ENCODE results near the gene ZCCHC24. TPM values are rescaled to one million over a fixed set of nuclear protein-coding genes. Genes with fewer than 3 reads are reported as not detected.
A peak's percentile ranks its signal among the peaks of the same experiment; 100 is the strongest.

The ZCCHC24 gene
- total and polyA plus RNA-seq, 5 donors from 2014 or later, result 0.25 to 1.8 (median 0.76) TPM

DNA sequence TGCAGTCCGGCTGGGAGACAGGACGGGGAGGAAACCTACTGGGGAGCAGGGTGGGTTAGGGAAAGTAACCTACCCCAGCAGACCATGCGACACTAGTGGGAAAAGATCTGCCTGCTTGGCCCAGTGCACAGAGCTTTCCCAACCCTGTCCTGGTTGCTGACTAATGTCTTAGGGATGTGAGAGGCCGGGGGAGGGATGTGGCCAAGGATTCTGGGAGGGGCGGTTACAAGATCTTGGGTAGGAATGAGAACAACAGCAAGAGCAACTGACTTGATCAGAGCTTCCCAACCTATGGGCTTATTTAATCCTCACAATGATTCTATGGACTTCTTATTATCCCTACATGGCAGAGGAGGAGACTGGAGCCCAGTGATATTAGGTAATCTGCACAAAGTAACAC is 42.9 kb upstream of the ZCCHC24 start:
- peaks cover 6% of the 10 kb centered on the region for H3K27me3 Mint-ChIP-seq
- Histone ChIP-seq H3K27ac (ENCODE audit: insufficient read depth, low read length, poor library complexity, severe bottlenecking) (no peak overlapping the region), H3K36me3 (ENCODE audit: control insufficient read depth, insufficient read depth, low read length) (no peaks in the 10 kb centered on the region), H3K27me3 (ENCODE audit: control insufficient read depth, insufficient read depth, low read length) (no peaks in the 10 kb centered on the region), H3K9me3 (ENCODE audit: control insufficient read depth in 2 of 2, low read length in 2 of 2) (no peaks in the 10 kb centered on the region), H3K4me1 (ENCODE audit: control insufficient read depth, insufficient read depth, low read length, poor library complexity, severe bottlenecking) (no peaks in the 10 kb centered on the region), H3K4me3 (ENCODE audit: low read depth, low read length) (no peak overlapping the region)
- DNase-seq (no peak), ATAC-seq (ENCODE audit: low read depth in 2 of 2) (no peak)
- H3K27ac Mint-ChIP-seq, result no peak overlapping the region
- no peaks in the 10 kb centered on the region for H3K36me3 Mint-ChIP-seq
- no peak overlapping the region for H3K4me3 Mint-ChIP-seq
- no peaks in the 10 kb centered on the region for H3K9me3 Mint-ChIP-seq
- H3K4me1 Mint-ChIP-seq, result no peaks in the 10 kb centered on the region

- H3K27me3 Mint-ChIP-seq, result peaks cover 6% of the 10 kb centered on the region
- ATAC-seq (ENCODE audit: low read depth in 2 of 2), result peak in 1 of 2 donors; percentile 41
Measured at GRCh38 chr10:79487296-79488194, 42.1 kb upstream of the ZCCHC24 start.

DNA sequence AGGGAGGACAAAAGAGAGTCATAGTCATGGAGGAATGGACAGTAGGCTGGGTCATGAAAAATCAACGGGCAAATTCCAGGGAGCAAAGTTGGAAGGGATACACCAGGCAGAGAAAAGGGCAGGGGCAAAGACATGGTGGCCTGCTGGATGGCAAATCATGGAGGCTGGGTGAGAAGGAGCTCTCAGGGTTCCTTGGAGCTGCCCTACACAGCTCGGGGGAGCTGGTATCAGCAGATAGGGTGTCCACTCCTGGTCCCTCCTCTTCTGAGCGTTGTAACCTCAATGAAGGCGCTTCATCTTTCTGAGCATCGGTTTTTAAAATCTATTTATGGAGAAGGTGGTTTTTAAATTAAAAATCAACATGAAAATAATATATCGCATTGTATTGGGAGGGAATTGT is 39.1 kb upstream of the ZCCHC24 start:
- Mint-ChIP-seq H3K27me3 (peaks cover 19% of the 10 kb centered on the region), H3K27ac (no peak overlapping the region), H3K9me3 (no peaks in the 10 kb centered on the region), H3K4me3 (no peak overlapping the region), H3K4me1 (no peaks in the 10 kb centered on the region), H3K36me3 (no peaks in the 10 kb centered on the region)
- H3K4me1 ChIP-seq (ENCODE audit: control insufficient read depth, insufficient read depth, low read length, poor library complexity, severe bottlenecking), result no peaks in the 10 kb centered on the region
- ATAC-seq (ENCODE audit: low read depth in 2 of 2) (no peak), DNase-seq (no peak)
- H3K4me3 ChIP-seq (ENCODE audit: low read depth, low read length), result no peak overlapping the region
- H3K36me3 ChIP-seq (ENCODE audit: control insufficient read depth, insufficient read depth, low read length), result no peaks in the 10 kb centered on the region
- H3K27me3 ChIP-seq (ENCODE audit: control insufficient read depth, insufficient read depth, low read length), result peaks cover 8% of the 10 kb centered on the region
- H3K9me3 ChIP-seq (ENCODE audit: control insufficient read depth in 2 of 2, low read length in 2 of 2), result no peaks in the 10 kb centered on the region
- H3K27ac ChIP-seq (ENCODE audit: insufficient read depth, low read length, poor library complexity, severe bottlenecking), result no peak overlapping the region

More at GRCh38 chr10:79487296-79488194, 42.1 kb upstream of the ZCCHC24 start:
- no peaks in the 10 kb centered on the region for H3K4me1 Mint-ChIP-seq
- Histone ChIP-seq H3K9me3 (ENCODE audit: control insufficient read depth in 2 of 2, low read length in 2 of 2) (no peaks in the 10 kb centered on the region), H3K36me3 (ENCODE audit: control insufficient read depth, insufficient read depth, low read length) (no peaks in the 10 kb centered on the region), H3K27ac (ENCODE audit: insufficient read depth, low read length, poor library complexity, severe bottlenecking) (no peak overlapping the region), H3K4me1 (ENCODE audit: control insufficient read depth, insufficient read depth, low read length, poor library complexity, severe bottlenecking) (no peaks in the 10 kb centered on the region), H3K27me3 (ENCODE audit: control insufficient read depth, insufficient read depth, low read length) (peaks cover under 1% of the 10 kb centered on the region), H3K4me3 (ENCODE audit: low read depth, low read length) (no peak overlapping the region)
- H3K9me3 Mint-ChIP-seq, result no peaks in the 10 kb centered on the region
- H3K27ac Mint-ChIP-seq, result peak overlapping the region in 1 of 3 donors; percentile 48
- peak; percentile 7 to 36 (median 13) for DNase-seq
- H3K36me3 Mint-ChIP-seq, result no peaks in the 10 kb centered on the region
- no peak overlapping the region for H3K4me3 Mint-ChIP-seq

- no peak for ATAC-seq (ENCODE audit: low read depth in 2 of 2)
- Histone ChIP-seq H3K36me3 (ENCODE audit: control insufficient read depth, insufficient read depth, low read length) (no peaks in the 10 kb centered on the region), H3K4me3 (ENCODE audit: low read depth, low read length) (no peak overlapping the region), H3K9me3 (ENCODE audit: control insufficient read depth in 2 of 2, low read length in 2 of 2) (no peaks in the 10 kb centered on the region), H3K4me1 (ENCODE audit: control insufficient read depth, insufficient read depth, low read length, poor library complexity, severe bottlenecking) (no peaks in the 10 kb centered on the region), H3K27ac (ENCODE audit: insufficient read depth, low read length, poor library complexity, severe bottlenecking) (no peak overlapping the region), H3K27me3 (ENCODE audit: control insufficient read depth, insufficient read depth, low read length) (peaks cover 8% of the 10 kb centered on the region)
- Mint-ChIP-seq H3K36me3 (no peaks in the 10 kb centered on the region), H3K4me3 (no peak overlapping the region), H3K4me1 (no peaks in the 10 kb centered on the region), H3K27ac (no peak overlapping the region), H3K9me3 (no peaks in the 10 kb centered on the region), H3K27me3 (peaks cover 19% of the 10 kb centered on the region)
- DNase-seq, result no peak
Measured at GRCh38 chr10:79483948-79484347, 38.5 kb upstream of the ZCCHC24 start.

- no peaks in the 10 kb centered on the region for H3K9me3 Mint-ChIP-seq
- H3K4me1 Mint-ChIP-seq, result no peaks in the 10 kb centered on the region
- Histone ChIP-seq H3K27ac (ENCODE audit: insufficient read depth, low read length, poor library complexity, severe bottlenecking) (no peak overlapping the region), H3K36me3 (ENCODE audit: control insufficient read depth, insufficient read depth, low read length) (no peaks in the 10 kb centered on the region), H3K27me3 (ENCODE audit: control insufficient read depth, insufficient read depth, low read length) (peaks cover 11% of the 10 kb centered on the region), H3K4me1 (ENCODE audit: control insufficient read depth, insufficient read depth, low read length, poor library complexity, severe bottlenecking) (no peaks in the 10 kb centered on the region), H3K9me3 (ENCODE audit: control insufficient read depth in 2 of 2, low read length in 2 of 2) (no peaks in the 10 kb centered on the region), H3K4me3 (ENCODE audit: low read depth, low read length) (no peak overlapping the region)
- H3K36me3 Mint-ChIP-seq, result no peaks in the 10 kb centered on the region
- peaks cover 19% of the 10 kb centered on the region for H3K27me3 Mint-ChIP-seq
- DNase-seq (no peak), ATAC-seq (ENCODE audit: low read depth in 2 of 2) (no peak)
- no peak overlapping the region for H3K4me3 Mint-ChIP-seq
- H3K27ac Mint-ChIP-seq, result no peak overlapping the region
Measured at GRCh38 chr10:79483299-79483698, 37.9 kb upstream of the ZCCHC24 start.

GRCh38 chr10:79482741-79483140 is 37.3 kb upstream of the ZCCHC24 start:
- no peak for ATAC-seq (ENCODE audit: low read depth in 2 of 2)
- H3K4me1 Mint-ChIP-seq, result no peaks in the 10 kb centered on the region

DNA sequence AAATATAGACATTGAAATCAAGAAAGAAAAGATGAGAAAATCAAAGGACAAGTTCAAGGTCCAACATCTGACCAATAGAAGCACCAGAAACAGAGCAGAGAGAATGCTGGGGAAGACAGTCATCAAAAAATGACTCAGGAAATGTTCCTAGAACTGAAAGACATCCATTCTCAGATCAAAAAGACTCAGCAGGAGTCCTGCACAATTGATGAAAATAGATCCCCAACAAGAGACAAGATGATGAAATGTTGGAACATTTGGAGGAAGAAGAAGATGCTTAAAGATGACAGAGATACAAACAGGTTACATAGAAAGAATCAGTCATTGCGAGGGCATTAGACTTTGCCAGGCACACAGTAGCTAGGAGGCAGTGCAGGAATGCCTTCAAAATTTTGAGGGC is 36.9 kb upstream of the ZCCHC24 start:
- H3K9me3 Mint-ChIP-seq, result no peaks in the 10 kb centered on the region
- no peaks in the 10 kb centered on the region for H3K4me1 Mint-ChIP-seq
- H3K27me3 Mint-ChIP-seq, result peaks cover 23% of the 10 kb centered on the region
- no peak overlapping the region for H3K4me3 Mint-ChIP-seq
- peaks cover 15% of the 10 kb centered on the region for H3K27me3 ChIP-seq (ENCODE audit: control insufficient read depth, insufficient read depth, low read length)
- no peaks in the 10 kb centered on the region for H3K9me3 ChIP-seq (ENCODE audit: control insufficient read depth in 2 of 2, low read length in 2 of 2)
- no peak overlapping the region for H3K4me3 ChIP-seq (ENCODE audit: low read depth, low read length)
- no peak overlapping the region for H3K27ac ChIP-seq (ENCODE audit: insufficient read depth, low read length, poor library complexity, severe bottlenecking)
- ATAC-seq (ENCODE audit: low read depth in 2 of 2) (no peak), DNase-seq (no peak)
- H3K27ac Mint-ChIP-seq, result no peak overlapping the region
- H3K36me3 ChIP-seq (ENCODE audit: control insufficient read depth, insufficient read depth, low read length), result no peaks in the 10 kb centered on the region
- H3K4me1 ChIP-seq (ENCODE audit: control insufficient read depth, insufficient read depth, low read length, poor library complexity, severe bottlenecking), result no peaks in the 10 kb centered on the region
- H3K36me3 Mint-ChIP-seq, result no peaks in the 10 kb centered on the region

More at GRCh38 chr10:79482741-79483140, 37.3 kb upstream of the ZCCHC24 start:
- no peaks in the 10 kb centered on the region for H3K4me1 ChIP-seq (ENCODE audit: control insufficient read depth, insufficient read depth, low read length, poor library complexity, severe bottlenecking)
- peaks cover 19% of the 10 kb centered on the region for H3K27me3 Mint-ChIP-seq
- H3K27ac ChIP-seq (ENCODE audit: insufficient read depth, low read length, poor library complexity, severe bottlenecking), result no peak overlapping the region
- no peak overlapping the region for H3K27ac Mint-ChIP-seq
- H3K4me3 ChIP-seq (ENCODE audit: low read depth, low read length), result no peak overlapping the region
- DNase-seq, result no peak
- no peaks in the 10 kb centered on the region for H3K9me3 Mint-ChIP-seq
- H3K27me3 ChIP-seq (ENCODE audit: control insufficient read depth, insufficient read depth, low read length), result peaks cover 12% of the 10 kb centered on the region
- no peaks in the 10 kb centered on the region for H3K9me3 ChIP-seq (ENCODE audit: control insufficient read depth in 2 of 2, low read length in 2 of 2)
- H3K4me3 Mint-ChIP-seq, result no peak overlapping the region
- H3K36me3 Mint-ChIP-seq, result no peaks in the 10 kb centered on the region
- H3K36me3 ChIP-seq (ENCODE audit: control insufficient read depth, insufficient read depth, low read length), result no peaks in the 10 kb centered on the region
